Thoracic aorta (tissue), 2 donors: ENCODE data around the gene TENM3. TPM values are rescaled to one million over a fixed set of nuclear protein-coding genes. Genes with fewer than 3 reads are reported as not detected.

ENCODE experiments used
- ATAC-seq: fragments of 150-250 bp; one replicate; pipeline ENCODE4 v1.8.0; 2017; ENCODE audit warnings: low read depth; ENCODE audit not compliant: insufficient number of reproducible peaks, low FRiP score
- DNase-seq: peaks from one replicate; pipeline ENCODE4 v3.0.0-alpha.2; 2020; ENCODE audit warnings: low spot score
- H3K27ac ChIP-seq, 2 donors: fragments of 200-600 bp; sonication (generic); 1 replicate in 1 of 2; 2 replicates in 1 of 2; pipeline ENCODE4 v1.5.1; 2016; ENCODE audit warnings: mild to moderate bottlenecking in 2 of 2, moderate library complexity in 2 of 2
- H3K27me3 ChIP-seq: fragments of 200-600 bp; sonication (generic); replicated peaks from 2 replicates; pipeline ENCODE4 v1.6.0; 2016; ENCODE audit warnings: mild to moderate bottlenecking; ENCODE audit not compliant: insufficient read depth
- H3K36me3 ChIP-seq: fragments of 200-600 bp; sonication (generic); one replicate; pipeline ENCODE4 v1.5.1; 2016
- H3K4me1 ChIP-seq, 2 donors: fragments of 200-600 bp; sonication (generic); 1 replicate in 1 of 2; 2 replicates in 1 of 2; pipeline versions ENCODE4 v1.5.1 to v1.6.0; 2016; ENCODE audit warnings: low read depth in 2 of 2, mild to moderate bottlenecking in 1 of 2; ENCODE audit not compliant: control insufficient read depth in 1 of 2
- H3K4me3 ChIP-seq: fragments of 200-600 bp; sonication (generic); 2 replicates; pipeline ENCODE4 v1.5.1; 2016; ENCODE audit warnings: mild to moderate bottlenecking
- H3K9me3 ChIP-seq: fragments of 200-600 bp; sonication (generic); 2 replicates; pipeline ENCODE4 v1.5.1; 2016
- CTCF ChIP-seq: fragments of 200-600 bp; sonication (generic); IDR thresholded peaks from one replicate; pipeline ENCODE4 v1.5.1; 2019; ENCODE audit warnings: antibody characterized with exemption
- total RNA-seq, 2 donors: library from RNA; depleted of rRNA; stranded (reverse); fragments of >200 nt; gene quantifications; one replicate each; pipeline versions ENCODE4 v1.1.0 to v1.2.3, GENCODE V29; 2016

Gene TENM3
- total RNA-seq, 2 donors from 2014 or later, result 0.68 to 8.0 TPM

- no peaks in the 10 kb centered on the region for H3K36me3 ChIP-seq
- H3K27ac ChIP-seq, result no peak overlapping the region
- ATAC-seq (no peak), DNase-seq (no peak)
- no peak overlapping the region for H3K4me3 ChIP-seq
- no peaks in the 10 kb centered on the region for H3K4me1 ChIP-seq
- H3K27me3 ChIP-seq, result no peaks in the 10 kb centered on the region
- H3K9me3 ChIP-seq, result no peaks in the 10 kb centered on the region
- TF ChIP-seq CTCF, result no peak
These were observed 531.9 kb downstream of the TENM3 start for GRCh38 chr4:182775075-182775474.

GRCh38 chr4:182776376-182777105 lies 533.3 kb downstream of the TENM3 start:
- H3K9me3 ChIP-seq, result no peaks in the 10 kb centered on the region
- H3K27ac ChIP-seq, result no peak overlapping the region
- TF ChIP-seq CTCF, result no peak
- no peaks in the 10 kb centered on the region for H3K27me3 ChIP-seq
- DNase-seq, result no peak
- H3K4me3 ChIP-seq, result no peak overlapping the region
- no peaks in the 10 kb centered on the region for H3K4me1 ChIP-seq
- no peaks in the 10 kb centered on the region for H3K36me3 ChIP-seq
- no peak for ATAC-seq

GRCh38 chr4:182778222-182778982 lies 535.2 kb downstream of the TENM3 start:
- Histone ChIP-seq H3K27ac (no peak overlapping the region), H3K36me3 (no peaks in the 10 kb centered on the region), H3K9me3 (no peaks in the 10 kb centered on the region), H3K4me3 (no peak overlapping the region), H3K4me1 (no peaks in the 10 kb centered on the region), H3K27me3 (no peaks in the 10 kb centered on the region)
- no peak for TF ChIP-seq CTCF
- no peak for ATAC-seq
- DNase-seq, result no peak

GRCh38 chr4:182786991-182787390 lies 543.8 kb downstream of the TENM3 start:
- no peak for DNase-seq

More at GRCh38 chr4:182786991-182787390, 543.8 kb downstream of the TENM3 start:
- no peaks in the 10 kb centered on the region for H3K27me3 ChIP-seq
- no peak overlapping the region for H3K27ac ChIP-seq
- H3K4me1 ChIP-seq, result no peaks in the 10 kb centered on the region
- no peak overlapping the region for H3K4me3 ChIP-seq
- no peak for ATAC-seq
- H3K36me3 ChIP-seq, result no peaks in the 10 kb centered on the region
- TF ChIP-seq CTCF, result no peak
- H3K9me3 ChIP-seq, result no peaks in the 10 kb centered on the region
